Cardiac muscle cell (in vitro differentiated cells and primary cell): ENCODE results near the gene KDM4C. TPM values are rescaled to one million over a fixed set of nuclear protein-coding genes. Genes with fewer than 3 reads are reported as not detected.

ENCODE experiments used
- DNase-seq, 2 donors: peaks; one replicate each; pipeline versions ENCODE4 v3.0.0 to v3.0.0-alpha.2; 2010 to 2017; ENCODE audit warnings: low read depth in 1 of 2, low spot score in 1 of 2
- H3K27ac ChIP-seq: fragments of 200-600 bp; sonication (generic); 2 replicates; pipeline ENCODE4 v1.5.1; 2016
- H3K27me3 ChIP-seq: fragments of 200-600 bp; sonication (generic); 2 replicates; pipeline ENCODE4 v1.6.0; 2016; ENCODE audit warnings: control low read depth
- H3K36me3 ChIP-seq: fragments of 200-600 bp; sonication (generic); 2 replicates; pipeline ENCODE4 v1.5.1; 2016; ENCODE audit warnings: control low read depth
- H3K4me1 ChIP-seq: fragments of 200-600 bp; sonication (generic); 2 replicates; pipeline ENCODE4 v1.8.1; 2017; ENCODE audit warnings: low read depth, mild to moderate bottlenecking, mixed run types
- H3K4me3 ChIP-seq: fragments of 200-600 bp; sonication (generic); 2 replicates; pipeline ENCODE4 v1.5.1; 2016; ENCODE audit warnings: mild to moderate bottlenecking
- H3K9me3 ChIP-seq: fragments of 200-600 bp; sonication (generic); 2 replicates; pipeline ENCODE4 v1.5.1; 2017; ENCODE audit warnings: low read depth, mild to moderate bottlenecking, control low read depth
- CTCF ChIP-seq: IDR thresholded peaks from 2 replicates; pipeline ENCODE4 v1.5.1; 2012; ENCODE audit warnings: low read depth, mild to moderate bottlenecking, low read length
- polyA plus RNA-seq: library from polyadenylated mRNA; unstranded; fragments of >200 nt; fragmentation: Nextera tagmentation; extraction: Ambion mirVana; gene quantifications from 2 replicates; pipeline ENCODE4 v1.2.1, GENCODE V29; 2016
- total RNA-seq: library from RNA; depleted of rRNA; stranded (reverse); fragments of >200 nt; gene quantifications from 2 replicates; pipeline ENCODE4 v1.2.3, GENCODE V29; 2016

KDM4C gene
- total and polyA plus RNA-seq, 2 experiments from 2014 or later = 15.1 to 32.0 TPM

- Histone ChIP-seq H3K4me1 (no peaks in the 10 kb centered on the region), H3K27me3 (no peaks in the 10 kb centered on the region), H3K9me3 (no peaks in the 10 kb centered on the region), H3K4me3 (no peak overlapping the region), H3K36me3 (no peaks in the 10 kb centered on the region), H3K27ac (no peak overlapping the region)
- no peak for TF ChIP-seq CTCF
- no peak for DNase-seq
Observed at GRCh38 chr9:7086389-7086788, 328.6 kb downstream of the KDM4C start.

- no peak overlapping the region for H3K4me3 ChIP-seq
- TF ChIP-seq CTCF = no peak
- no peaks in the 10 kb centered on the region for H3K4me1 ChIP-seq
- no peaks in the 10 kb centered on the region for H3K27me3 ChIP-seq
- no peak overlapping the region for H3K27ac ChIP-seq
- no peaks in the 10 kb centered on the region for H3K36me3 ChIP-seq
- peak in 1 of 2 donors; percentile 19 for DNase-seq
- H3K9me3 ChIP-seq = no peaks in the 10 kb centered on the region
Observed at GRCh38 chr9:7088611-7089010, 330.8 kb downstream of the KDM4C start.

GRCh38 chr9:7089406-7090193, 331.8 kb downstream of the KDM4C start:
- no peak overlapping the region for H3K27ac ChIP-seq
- H3K9me3 ChIP-seq = no peaks in the 10 kb centered on the region
- H3K4me1 ChIP-seq = peaks cover 5% of the 10 kb centered on the region
- no peaks in the 10 kb centered on the region for H3K27me3 ChIP-seq
- DNase-seq = no peak
- H3K4me3 ChIP-seq = no peak overlapping the region
- no peak for TF ChIP-seq CTCF
- H3K36me3 ChIP-seq = no peaks in the 10 kb centered on the region

- no peak overlapping the region for H3K4me3 ChIP-seq
- DNase-seq = no peak
- no peak for TF ChIP-seq CTCF
- H3K27me3 ChIP-seq = no peaks in the 10 kb centered on the region
- no peaks in the 10 kb centered on the region for H3K9me3 ChIP-seq
- no peaks in the 10 kb centered on the region for H3K36me3 ChIP-seq
- peaks cover 12% of the 10 kb centered on the region for H3K4me1 ChIP-seq
- H3K27ac ChIP-seq = no peak overlapping the region
Observed at GRCh38 chr9:7093040-7093439, 335.3 kb downstream of the KDM4C start.

GRCh38 chr9:7094052-7094451, 336.3 kb downstream of the KDM4C start:
- Histone ChIP-seq H3K4me3 (no peak overlapping the region), H3K4me1 (peaks cover 12% of the 10 kb centered on the region), H3K36me3 (no peaks in the 10 kb centered on the region), H3K9me3 (no peaks in the 10 kb centered on the region), H3K27ac (no peak overlapping the region), H3K27me3 (no peaks in the 10 kb centered on the region)
- peak; percentile 47 for TF ChIP-seq CTCF
- DNase-seq = peak; percentile 33 to 49
